HepG2 (cell line): ENCODE results near the gene SH3BP2. TPM values are rescaled to one million over a fixed set of nuclear protein-coding genes. Genes with fewer than 3 reads are reported as not detected.

Experiments used
- ATRX ChIP-seq: sonication (generic); formaldehyde crosslinking; IDR thresholded peaks from 2 replicates; pipeline ENCODE4 v1.4.0; 2020; ENCODE audit warnings: missing genetic modification reagents, borderline replicate concordance
- FIP1L1 ChIP-seq: fragments of 200-400 bp; formaldehyde crosslinking; IDR thresholded peaks from 2 replicates; pipeline ENCODE4 v1.6.1; 2018; ENCODE audit warnings: low read depth, mild to moderate bottlenecking, low read length, moderate library complexity, borderline replicate concordance; ENCODE audit not compliant: insufficient read depth
- FOXC1 ChIP-seq: sonication (generic); formaldehyde crosslinking; IDR thresholded peaks from 2 replicates; pipeline ENCODE4 v1.8.0; 2022; ENCODE audit warnings: mild to moderate bottlenecking, missing genetic modification reagents, borderline replicate concordance
- HMGA1 ChIP-seq: sonication (generic); formaldehyde crosslinking; conservative IDR thresholded peaks from 2 replicates; pipeline ENCODE4 v1.4.0; 2020; ENCODE audit warnings: missing genetic modification reagents
- MEIS2 ChIP-seq: sonication (generic); formaldehyde crosslinking; IDR thresholded peaks from 2 replicates; pipeline ENCODE4 v1.9.0; 2021; ENCODE audit warnings: mild to moderate bottlenecking, missing genetic modification reagents
- NAIF1 ChIP-seq: sonication (generic); formaldehyde crosslinking; IDR thresholded peaks from 2 replicates; pipeline ENCODE4 v1.5.0; 2020; ENCODE audit warnings: mild to moderate bottlenecking, missing genetic modification reagents, borderline replicate concordance
- PRMT3 ChIP-seq: sonication (generic); formaldehyde crosslinking; IDR thresholded peaks from 2 replicates; pipeline ENCODE4 v1.8.1; 2022; ENCODE audit warnings: low read depth, mild to moderate bottlenecking, moderate library complexity, missing genetic modification reagents, borderline replicate concordance
- REPIN1 ChIP-seq: sonication (generic); formaldehyde crosslinking; IDR thresholded peaks from 2 replicates; pipeline ENCODE4 v1.8.0; 2022; ENCODE audit warnings: missing genetic modification reagents, low read depth, mild to moderate bottlenecking, borderline replicate concordance
- SKI ChIP-seq: fragments of 450-650 bp; IDR thresholded peaks from one replicate; pipeline ENCODE4 v1.6.1; 2018; ENCODE audit warnings: mild to moderate bottlenecking; ENCODE audit not compliant: partially characterized antibody
- SMAD3 ChIP-seq: sonication (generic); formaldehyde crosslinking; IDR thresholded peaks from 2 replicates; pipeline ENCODE4 v1.4.0; 2020; ENCODE audit warnings: missing genetic modification reagents
- TERF1 ChIP-seq: sonication (generic); formaldehyde crosslinking; IDR thresholded peaks from 2 replicates; pipeline ENCODE4 v1.8.0; 2022; ENCODE audit warnings: mild to moderate bottlenecking, missing genetic modification reagents, moderate library complexity
- ZBTB7B ChIP-seq: sonication (generic); formaldehyde crosslinking; IDR thresholded peaks from 2 replicates; pipeline ENCODE4 v1.4.0; 2020; ENCODE audit warnings: missing genetic modification reagents
- ZNF143 ChIP-seq: sonication (generic); formaldehyde crosslinking; IDR thresholded peaks from 2 replicates; pipeline ENCODE4 v1.4.0; 2020; ENCODE audit warnings: missing genetic modification reagents
- ZNF260 ChIP-seq: sonication (generic); formaldehyde crosslinking; IDR thresholded peaks from 2 replicates; pipeline ENCODE4 v1.4.0; 2020; ENCODE audit warnings: missing genetic modification reagents, low read depth, mild to moderate bottlenecking, borderline replicate concordance
- ZNF274 ChIP-seq: sonication (generic); formaldehyde crosslinking; IDR thresholded peaks from 2 replicates; pipeline ENCODE4 v1.5.1; 2020; ENCODE audit warnings: mild to moderate bottlenecking, missing genetic modification reagents
- ZNF549 ChIP-seq: sonication (generic); formaldehyde crosslinking; IDR thresholded peaks from 2 replicates; pipeline ENCODE4 v1.5.0; 2020; ENCODE audit warnings: missing genetic modification reagents
- ZNF556 ChIP-seq: sonication (generic); formaldehyde crosslinking; IDR thresholded peaks from 2 replicates; pipeline ENCODE4 v1.4.0; 2020; ENCODE audit warnings: mild to moderate bottlenecking, missing genetic modification reagents, borderline replicate concordance
- ZNF766 ChIP-seq: sonication (generic); formaldehyde crosslinking; IDR thresholded peaks from 2 replicates; pipeline ENCODE4 v1.5.0; 2020; ENCODE audit warnings: missing genetic modification reagents, borderline replicate concordance
- ZNF841 ChIP-seq: sonication (generic); formaldehyde crosslinking; IDR thresholded peaks from 2 replicates; pipeline ENCODE4 v1.8.1; 2023; ENCODE audit warnings: missing genetic modification reagents, borderline replicate concordance
- ZSCAN30 ChIP-seq: sonication (generic); formaldehyde crosslinking; IDR thresholded peaks from 2 replicates; pipeline ENCODE4 v1.5.0; 2020; ENCODE audit warnings: mild to moderate bottlenecking, missing genetic modification reagents
- polyA plus RNA-seq, 8 experiments: library from polyadenylated mRNA; depleted of rRNA in 3 of 8; stranded (reverse) in 7 of 8; unstranded in 1 of 8; fragments of >200 nt; fragmentation: Illumina TruSeq in 4 of 8; extraction: Trizol in 4 of 8; gene quantifications; 2 replicates each; pipeline versions ENCODE4 v1.2.1 to v1.2.3, GENCODE V29; 2011 to 2016; ENCODE audit warnings: low read depth in 4 of 8, missing spikeins in 1 of 8, mixed read lengths in 1 of 8; ENCODE audit not compliant: insufficient read depth in 1 of 8
- total RNA-seq, 5 experiments: library from RNA; depleted of rRNA; stranded (reverse); fragments of >200 nt; fragmentation: Illumina TruSeq; extraction: Trizol; gene quantifications; 2 replicates each; pipeline ENCODE4 v1.2.3, GENCODE V29; 2016; ENCODE audit warnings: low read depth in 1 of 5
- TF ChIP-seq, protein P1 (sequence below), 2 experiments: IDR thresholded peaks; 2 replicates each; pipeline ENCODE4 v1.6.1; 2011 to 2012; ENCODE audit warnings: low read length in 2 of 2, borderline replicate concordance in 1 of 2, low read depth in 1 of 2, mild to moderate bottlenecking in 1 of 2, moderate library complexity in 1 of 2
- TF ChIP-seq, protein P2 (sequence below): sonication (generic); formaldehyde crosslinking; IDR thresholded peaks from 2 replicates; pipeline ENCODE4 v1.5.0; 2020; ENCODE audit warnings: mild to moderate bottlenecking, missing genetic modification reagents

Gene SH3BP2
- total and polyA plus RNA-seq, 2 of the 13 experiments (the other 11 are each of a cell fraction or from before 2014, with no cell fraction given): 16.9 to 34.5 TPM

GRCh38 chr4:2800691-2801596, 8.1 kb downstream of the SH3BP2 start (continued):
- TF ChIP-seq, protein P1, sequence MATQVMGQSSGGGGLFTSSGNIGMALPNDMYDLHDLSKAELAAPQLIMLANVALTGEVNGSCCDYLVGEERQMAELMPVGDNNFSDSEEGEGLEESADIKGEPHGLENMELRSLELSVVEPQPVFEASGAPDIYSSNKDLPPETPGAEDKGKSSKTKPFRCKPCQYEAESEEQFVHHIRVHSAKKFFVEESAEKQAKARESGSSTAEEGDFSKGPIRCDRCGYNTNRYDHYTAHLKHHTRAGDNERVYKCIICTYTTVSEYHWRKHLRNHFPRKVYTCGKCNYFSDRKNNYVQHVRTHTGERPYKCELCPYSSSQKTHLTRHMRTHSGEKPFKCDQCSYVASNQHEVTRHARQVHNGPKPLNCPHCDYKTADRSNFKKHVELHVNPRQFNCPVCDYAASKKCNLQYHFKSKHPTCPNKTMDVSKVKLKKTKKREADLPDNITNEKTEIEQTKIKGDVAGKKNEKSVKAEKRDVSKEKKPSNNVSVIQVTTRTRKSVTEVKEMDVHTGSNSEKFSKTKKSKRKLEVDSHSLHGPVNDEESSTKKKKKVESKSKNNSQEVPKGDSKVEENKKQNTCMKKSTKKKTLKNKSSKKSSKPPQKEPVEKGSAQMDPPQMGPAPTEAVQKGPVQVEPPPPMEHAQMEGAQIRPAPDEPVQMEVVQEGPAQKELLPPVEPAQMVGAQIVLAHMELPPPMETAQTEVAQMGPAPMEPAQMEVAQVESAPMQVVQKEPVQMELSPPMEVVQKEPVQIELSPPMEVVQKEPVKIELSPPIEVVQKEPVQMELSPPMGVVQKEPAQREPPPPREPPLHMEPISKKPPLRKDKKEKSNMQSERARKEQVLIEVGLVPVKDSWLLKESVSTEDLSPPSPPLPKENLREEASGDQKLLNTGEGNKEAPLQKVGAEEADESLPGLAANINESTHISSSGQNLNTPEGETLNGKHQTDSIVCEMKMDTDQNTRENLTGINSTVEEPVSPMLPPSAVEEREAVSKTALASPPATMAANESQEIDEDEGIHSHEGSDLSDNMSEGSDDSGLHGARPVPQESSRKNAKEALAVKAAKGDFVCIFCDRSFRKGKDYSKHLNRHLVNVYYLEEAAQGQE (IDR thresholded peaks at IDR 0.05; ENCODE audit: borderline replicate concordance in 1 of 2, low read depth in 1 of 2, low read length in 2 of 2): peak in 1 of 2 experiments; percentile 67; a peak in 2 of 4 replicates
- TF ChIP-seq NAIF1 (CRISPR knock-in tag): no peak
- TF ChIP-seq SKI: peak; percentile 85
- no peak; the same call in 1 of the 2 replicates for TF ChIP-seq MEIS2
- TF ChIP-seq FOXC1 (CRISPR knock-in tag): no peak; the same call in 1 of the 2 replicates
- TF ChIP-seq REPIN1: no peak
- TF ChIP-seq PRMT3 (CRISPR knock-in tag): no peak
- no peak for TF ChIP-seq HMGA1 (CRISPR knock-in tag)
- TF ChIP-seq ATRX (CRISPR knock-in tag): no peak
- TF ChIP-seq ZNF841: no peak
- peak; percentile 93 for TF ChIP-seq SMAD3 (CRISPR knock-in tag)
- TF ChIP-seq ZNF274: 0 out of 2 replicates have a peak, but pooled peaks have one; percentile 30
- TF ChIP-seq ZNF556 (CRISPR knock-in tag): no peak
- TF ChIP-seq ZNF143 (CRISPR knock-in tag): peak; percentile 16; the same call in 1 of the 2 replicates
- TF ChIP-seq ZSCAN30 (CRISPR knock-in tag): no peak
- TF ChIP-seq FIP1L1: no peak
- no peak for TF ChIP-seq TERF1 (CRISPR knock-in tag)
- peak; percentile 99 for TF ChIP-seq ZBTB7B (CRISPR knock-in tag)
- TF ChIP-seq ZNF260 (CRISPR knock-in tag): no peak
- TF ChIP-seq ZNF549 (CRISPR knock-in tag): no peak
- 0 out of 2 replicates have a peak, but pooled peaks have one; percentile 59 for TF ChIP-seq ZNF766 (CRISPR knock-in tag)
- TF ChIP-seq, protein P2, sequence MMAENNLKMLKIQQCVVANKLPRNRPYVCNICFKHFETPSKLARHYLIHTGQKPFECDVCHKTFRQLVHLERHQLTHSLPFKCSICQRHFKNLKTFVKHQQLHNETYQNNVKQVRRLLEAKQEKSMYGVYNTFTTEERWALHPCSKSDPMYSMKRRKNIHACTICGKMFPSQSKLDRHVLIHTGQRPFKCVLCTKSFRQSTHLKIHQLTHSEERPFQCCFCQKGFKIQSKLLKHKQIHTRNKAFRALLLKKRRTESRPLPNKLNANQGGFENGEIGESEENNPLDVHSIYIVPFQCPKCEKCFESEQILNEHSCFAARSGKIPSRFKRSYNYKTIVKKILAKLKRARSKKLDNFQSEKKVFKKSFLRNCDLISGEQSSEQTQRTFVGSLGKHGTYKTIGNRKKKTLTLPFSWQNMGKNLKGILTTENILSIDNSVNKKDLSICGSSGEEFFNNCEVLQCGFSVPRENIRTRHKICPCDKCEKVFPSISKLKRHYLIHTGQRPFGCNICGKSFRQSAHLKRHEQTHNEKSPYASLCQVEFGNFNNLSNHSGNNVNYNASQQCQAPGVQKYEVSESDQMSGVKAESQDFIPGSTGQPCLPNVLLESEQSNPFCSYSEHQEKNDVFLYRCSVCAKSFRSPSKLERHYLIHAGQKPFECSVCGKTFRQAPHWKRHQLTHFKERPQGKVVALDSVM (CRISPR knock-in tag): no peak; the same call in 1 of the 2 replicates
